ENCODE measurements around the gene RPUSD4. TPM values are rescaled to one million over a fixed set of nuclear protein-coding genes. Genes with fewer than 3 reads are reported as not detected.

Gene RPUSD4
- total and polyA plus RNA-seq, 2 experiments from 2014 or later: 20.8 to 60.8 TPM

DNA sequence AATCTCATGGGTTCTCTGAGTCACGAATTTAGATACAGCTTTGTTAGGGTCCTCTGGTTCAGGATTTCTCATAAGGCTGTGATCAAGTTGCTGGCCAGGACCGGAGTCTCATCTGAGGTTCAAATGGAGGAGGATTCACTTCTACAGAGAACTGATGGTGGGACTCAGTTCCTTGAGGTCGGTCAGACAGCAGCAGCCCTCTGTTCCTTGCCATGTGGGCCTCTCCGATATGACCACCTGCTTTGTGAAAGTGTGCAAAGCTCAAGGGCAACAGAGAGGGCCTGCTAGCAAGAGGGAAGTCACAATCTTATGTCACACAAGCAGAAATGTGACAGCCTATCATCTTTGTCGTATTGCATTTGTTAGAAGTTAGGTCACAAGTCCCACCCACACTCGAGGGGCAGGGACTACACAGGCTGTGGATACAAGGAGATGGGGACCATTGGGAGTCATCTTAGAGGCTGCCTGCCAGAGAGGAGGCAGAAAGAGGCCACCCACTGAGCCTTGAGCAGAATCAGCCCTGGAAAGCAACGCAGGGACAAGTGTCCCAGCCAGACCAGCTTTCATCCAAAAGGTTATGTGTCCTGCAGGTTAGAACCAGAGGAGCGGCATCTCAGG, 34.5 kb downstream of the RPUSD4 start:
- Histone ChIP-seq H3K36me3 (ENCODE audit: insufficient read depth) (no peaks in the 10 kb centered on the region), H3K9me2 (ENCODE audit: insufficient read depth) (no peaks in the 10 kb centered on the region), H3K4me2 (no peak overlapping the region), H3K27me3 (ENCODE audit: insufficient read depth) (no peaks in the 10 kb centered on the region), H3K79me2 (replicated peaks; ENCODE audit: insufficient read depth) (no peaks in the 10 kb centered on the region), H4K20me1 (replicated peaks; ENCODE audit: insufficient read depth) (no peaks in the 10 kb centered on the region), H3K4me1 (ENCODE audit: insufficient read depth) (peaks cover 6% of the 10 kb centered on the region; the same call in 1 of the 2 replicates), H3K27ac (ENCODE audit: low read depth) (no peak overlapping the region), H3K4me3 (no peak overlapping the region), H3F3A (replicated peaks; ENCODE audit: low read depth) (no peaks in the 10 kb centered on the region), H2AFZ (no peak overlapping the region)
- DNase-seq (ENCODE audit: low spot score) (no peak), ATAC-seq (no peak)
- H3K36me3 Mint-ChIP-seq (ENCODE audit: low read depth): no peaks in the 10 kb centered on the region
- no peak overlapping the region for H3K27ac Mint-ChIP-seq
- TF ChIP-seq, protein P1, sequence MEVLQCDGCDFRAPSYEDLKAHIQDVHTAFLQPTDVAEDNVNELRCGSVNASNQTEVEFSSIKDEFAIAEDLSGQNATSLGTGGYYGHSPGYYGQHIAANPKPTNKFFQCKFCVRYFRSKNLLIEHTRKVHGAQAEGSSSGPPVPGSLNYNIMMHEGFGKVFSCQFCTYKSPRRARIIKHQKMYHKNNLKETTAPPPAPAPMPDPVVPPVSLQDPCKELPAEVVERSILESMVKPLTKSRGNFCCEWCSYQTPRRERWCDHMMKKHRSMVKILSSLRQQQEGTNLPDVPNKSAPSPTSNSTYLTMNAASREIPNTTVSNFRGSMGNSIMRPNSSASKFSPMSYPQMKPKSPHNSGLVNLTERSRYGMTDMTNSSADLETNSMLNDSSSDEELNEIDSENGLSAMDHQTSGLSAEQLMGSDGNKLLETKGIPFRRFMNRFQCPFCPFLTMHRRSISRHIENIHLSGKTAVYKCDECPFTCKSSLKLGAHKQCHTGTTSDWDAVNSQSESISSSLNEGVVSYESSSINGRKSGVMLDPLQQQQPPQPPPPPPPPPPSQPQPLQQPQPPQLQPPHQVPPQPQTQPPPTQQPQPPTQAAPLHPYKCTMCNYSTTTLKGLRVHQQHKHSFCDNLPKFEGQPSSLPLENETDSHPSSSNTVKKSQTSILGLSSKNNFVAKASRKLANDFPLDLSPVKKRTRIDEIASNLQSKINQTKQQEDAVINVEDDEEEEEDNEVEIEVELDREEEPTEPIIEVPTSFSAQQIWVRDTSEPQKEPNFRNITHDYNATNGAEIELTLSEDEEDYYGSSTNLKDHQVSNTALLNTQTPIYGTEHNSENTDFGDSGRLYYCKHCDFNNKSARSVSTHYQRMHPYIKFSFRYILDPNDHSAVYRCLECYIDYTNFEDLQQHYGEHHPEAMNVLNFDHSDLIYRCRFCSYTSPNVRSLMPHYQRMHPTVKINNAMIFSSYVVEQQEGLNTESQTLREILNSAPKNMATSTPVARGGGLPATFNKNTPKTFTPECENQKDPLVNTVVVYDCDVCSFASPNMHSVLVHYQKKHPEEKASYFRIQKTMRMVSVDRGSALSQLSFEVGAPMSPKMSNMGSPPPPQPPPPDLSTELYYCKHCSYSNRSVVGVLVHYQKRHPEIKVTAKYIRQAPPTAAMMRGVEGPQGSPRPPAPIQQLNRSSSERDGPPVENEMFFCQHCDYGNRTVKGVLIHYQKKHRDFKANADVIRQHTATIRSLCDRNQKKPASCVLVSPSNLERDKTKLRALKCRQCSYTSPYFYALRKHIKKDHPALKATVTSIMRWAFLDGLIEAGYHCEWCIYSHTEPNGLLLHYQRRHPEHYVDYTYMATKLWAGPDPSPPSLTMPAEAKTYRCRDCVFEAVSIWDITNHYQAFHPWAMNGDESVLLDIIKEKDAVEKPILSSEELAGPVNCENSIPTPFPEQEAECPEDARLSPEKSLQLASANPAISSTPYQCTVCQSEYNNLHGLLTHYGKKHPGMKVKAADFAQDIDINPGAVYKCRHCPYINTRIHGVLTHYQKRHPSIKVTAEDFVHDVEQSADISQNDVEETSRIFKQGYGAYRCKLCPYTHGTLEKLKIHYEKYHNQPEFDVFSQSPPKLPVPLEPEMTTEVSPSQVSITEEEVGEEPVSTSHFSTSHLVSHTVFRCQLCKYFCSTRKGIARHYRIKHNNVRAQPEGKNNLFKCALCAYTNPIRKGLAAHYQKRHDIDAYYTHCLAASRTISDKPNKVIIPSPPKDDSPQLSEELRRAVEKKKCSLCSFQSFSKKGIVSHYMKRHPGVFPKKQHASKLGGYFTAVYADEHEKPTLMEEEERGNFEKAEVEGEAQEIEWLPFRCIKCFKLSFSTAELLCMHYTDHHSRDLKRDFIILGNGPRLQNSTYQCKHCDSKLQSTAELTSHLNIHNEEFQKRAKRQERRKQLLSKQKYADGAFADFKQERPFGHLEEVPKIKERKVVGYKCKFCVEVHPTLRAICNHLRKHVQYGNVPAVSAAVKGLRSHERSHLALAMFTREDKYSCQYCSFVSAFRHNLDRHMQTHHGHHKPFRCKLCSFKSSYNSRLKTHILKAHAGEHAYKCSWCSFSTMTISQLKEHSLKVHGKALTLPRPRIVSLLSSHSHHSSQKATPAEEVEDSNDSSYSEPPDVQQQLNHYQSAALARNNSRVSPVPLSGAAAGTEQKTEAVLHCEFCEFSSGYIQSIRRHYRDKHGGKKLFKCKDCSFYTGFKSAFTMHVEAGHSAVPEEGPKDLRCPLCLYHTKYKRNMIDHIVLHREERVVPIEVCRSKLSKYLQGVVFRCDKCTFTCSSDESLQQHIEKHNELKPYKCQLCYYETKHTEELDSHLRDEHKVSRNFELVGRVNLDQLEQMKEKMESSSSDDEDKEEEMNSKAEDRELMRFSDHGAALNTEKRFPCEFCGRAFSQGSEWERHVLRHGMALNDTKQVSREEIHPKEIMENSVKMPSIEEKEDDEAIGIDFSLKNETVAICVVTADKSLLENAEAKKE (CRISPR knock-in tag; IDR thresholded peaks at IDR 0.05): no peak
- TF ChIP-seq NANOG (IDR thresholded peaks at IDR 0.05; ENCODE audit: borderline replicate concordance): no peak
- TF ChIP-seq ZNF331 (CRISPR knock-in tag; IDR thresholded peaks at IDR 0.05; ENCODE audit: low read depth): no peak
- TF ChIP-seq, protein P2, sequence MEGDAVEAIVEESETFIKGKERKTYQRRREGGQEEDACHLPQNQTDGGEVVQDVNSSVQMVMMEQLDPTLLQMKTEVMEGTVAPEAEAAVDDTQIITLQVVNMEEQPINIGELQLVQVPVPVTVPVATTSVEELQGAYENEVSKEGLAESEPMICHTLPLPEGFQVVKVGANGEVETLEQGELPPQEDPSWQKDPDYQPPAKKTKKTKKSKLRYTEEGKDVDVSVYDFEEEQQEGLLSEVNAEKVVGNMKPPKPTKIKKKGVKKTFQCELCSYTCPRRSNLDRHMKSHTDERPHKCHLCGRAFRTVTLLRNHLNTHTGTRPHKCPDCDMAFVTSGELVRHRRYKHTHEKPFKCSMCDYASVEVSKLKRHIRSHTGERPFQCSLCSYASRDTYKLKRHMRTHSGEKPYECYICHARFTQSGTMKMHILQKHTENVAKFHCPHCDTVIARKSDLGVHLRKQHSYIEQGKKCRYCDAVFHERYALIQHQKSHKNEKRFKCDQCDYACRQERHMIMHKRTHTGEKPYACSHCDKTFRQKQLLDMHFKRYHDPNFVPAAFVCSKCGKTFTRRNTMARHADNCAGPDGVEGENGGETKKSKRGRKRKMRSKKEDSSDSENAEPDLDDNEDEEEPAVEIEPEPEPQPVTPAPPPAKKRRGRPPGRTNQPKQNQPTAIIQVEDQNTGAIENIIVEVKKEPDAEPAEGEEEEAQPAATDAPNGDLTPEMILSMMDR (conservative IDR thresholded peaks at IDR 0.05; ENCODE audit: low read depth in 2 of 2): no peak
- TF ChIP-seq, protein P3, sequence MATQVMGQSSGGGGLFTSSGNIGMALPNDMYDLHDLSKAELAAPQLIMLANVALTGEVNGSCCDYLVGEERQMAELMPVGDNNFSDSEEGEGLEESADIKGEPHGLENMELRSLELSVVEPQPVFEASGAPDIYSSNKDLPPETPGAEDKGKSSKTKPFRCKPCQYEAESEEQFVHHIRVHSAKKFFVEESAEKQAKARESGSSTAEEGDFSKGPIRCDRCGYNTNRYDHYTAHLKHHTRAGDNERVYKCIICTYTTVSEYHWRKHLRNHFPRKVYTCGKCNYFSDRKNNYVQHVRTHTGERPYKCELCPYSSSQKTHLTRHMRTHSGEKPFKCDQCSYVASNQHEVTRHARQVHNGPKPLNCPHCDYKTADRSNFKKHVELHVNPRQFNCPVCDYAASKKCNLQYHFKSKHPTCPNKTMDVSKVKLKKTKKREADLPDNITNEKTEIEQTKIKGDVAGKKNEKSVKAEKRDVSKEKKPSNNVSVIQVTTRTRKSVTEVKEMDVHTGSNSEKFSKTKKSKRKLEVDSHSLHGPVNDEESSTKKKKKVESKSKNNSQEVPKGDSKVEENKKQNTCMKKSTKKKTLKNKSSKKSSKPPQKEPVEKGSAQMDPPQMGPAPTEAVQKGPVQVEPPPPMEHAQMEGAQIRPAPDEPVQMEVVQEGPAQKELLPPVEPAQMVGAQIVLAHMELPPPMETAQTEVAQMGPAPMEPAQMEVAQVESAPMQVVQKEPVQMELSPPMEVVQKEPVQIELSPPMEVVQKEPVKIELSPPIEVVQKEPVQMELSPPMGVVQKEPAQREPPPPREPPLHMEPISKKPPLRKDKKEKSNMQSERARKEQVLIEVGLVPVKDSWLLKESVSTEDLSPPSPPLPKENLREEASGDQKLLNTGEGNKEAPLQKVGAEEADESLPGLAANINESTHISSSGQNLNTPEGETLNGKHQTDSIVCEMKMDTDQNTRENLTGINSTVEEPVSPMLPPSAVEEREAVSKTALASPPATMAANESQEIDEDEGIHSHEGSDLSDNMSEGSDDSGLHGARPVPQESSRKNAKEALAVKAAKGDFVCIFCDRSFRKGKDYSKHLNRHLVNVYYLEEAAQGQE (IDR thresholded peaks at IDR 0.05; ENCODE audit: unreplicated experiment): no peak
- TF ChIP-seq POLR2AphosphoS5 (IDR thresholded peaks at IDR 0.05; ENCODE audit: low read depth): no peak
- no peak for TF ChIP-seq EZH2phosphoT487 (IDR thresholded peaks at IDR 0.05; ENCODE audit: unreplicated experiment)
- TF ChIP-seq, protein P4, sequence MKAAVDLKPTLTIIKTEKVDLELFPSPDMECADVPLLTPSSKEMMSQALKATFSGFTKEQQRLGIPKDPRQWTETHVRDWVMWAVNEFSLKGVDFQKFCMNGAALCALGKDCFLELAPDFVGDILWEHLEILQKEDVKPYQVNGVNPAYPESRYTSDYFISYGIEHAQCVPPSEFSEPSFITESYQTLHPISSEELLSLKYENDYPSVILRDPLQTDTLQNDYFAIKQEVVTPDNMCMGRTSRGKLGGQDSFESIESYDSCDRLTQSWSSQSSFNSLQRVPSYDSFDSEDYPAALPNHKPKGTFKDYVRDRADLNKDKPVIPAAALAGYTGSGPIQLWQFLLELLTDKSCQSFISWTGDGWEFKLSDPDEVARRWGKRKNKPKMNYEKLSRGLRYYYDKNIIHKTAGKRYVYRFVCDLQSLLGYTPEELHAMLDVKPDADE (IDR thresholded peaks at IDR 0.05): no peak
- TF ChIP-seq EZH2 (IDR thresholded peaks at IDR 0.05; ENCODE audit: low read depth, unreplicated experiment): no peak
- no peak for TF ChIP-seq ZNF114 (CRISPR knock-in tag; IDR thresholded peaks at IDR 0.05)
- no peak for TF ChIP-seq STAT1 (IDR thresholded peaks at IDR 0.05; ENCODE audit: unreplicated experiment)
- H3K4me3 Mint-ChIP-seq: no peak overlapping the region
- H3K9me3 Mint-ChIP-seq: no peaks in the 10 kb centered on the region
- H3K4me1 Mint-ChIP-seq: no peaks in the 10 kb centered on the region; the same call in 2 of the 3 replicates
- H3K27me3 Mint-ChIP-seq (ENCODE audit: insufficient read depth, low read depth, poor library complexity): peaks cover 8% of the 10 kb centered on the region

Measured in GM23338 (cell line).